GM18909 (cell line): Measurements from ENCODE around the gene SELENOV.

Experiments used
- ATAC-seq: cut with Tn5 transposase; IDR thresholded peaks from one replicate; pipeline ENCODE4 v1.9.1; 2021; ENCODE audit warnings: mild to moderate bottlenecking; ENCODE audit not compliant: unreplicated experiment, poor library complexity

Gene SELENOV

DNA sequence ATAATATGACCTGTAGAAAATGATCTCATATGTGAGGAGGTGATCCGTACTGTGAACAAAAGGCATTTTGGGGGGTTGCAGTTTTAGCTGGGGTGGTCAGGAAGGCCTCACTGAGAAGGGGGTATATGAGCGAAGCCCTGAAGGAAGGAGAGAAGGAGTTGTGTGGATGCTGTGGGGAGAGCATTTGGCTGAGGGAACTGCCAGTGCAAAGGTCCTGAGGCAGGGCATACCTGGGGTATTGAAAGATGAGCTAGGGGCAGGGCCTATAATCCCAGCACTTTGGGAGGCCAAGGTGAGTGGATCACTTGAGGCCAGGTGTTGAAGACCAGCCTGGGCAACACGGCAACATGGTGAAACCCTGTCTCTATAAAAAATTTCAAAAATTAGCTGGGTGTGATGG, 2.5 kb downstream of the SELENOV start:
- no peak for ATAC-seq

DNA sequence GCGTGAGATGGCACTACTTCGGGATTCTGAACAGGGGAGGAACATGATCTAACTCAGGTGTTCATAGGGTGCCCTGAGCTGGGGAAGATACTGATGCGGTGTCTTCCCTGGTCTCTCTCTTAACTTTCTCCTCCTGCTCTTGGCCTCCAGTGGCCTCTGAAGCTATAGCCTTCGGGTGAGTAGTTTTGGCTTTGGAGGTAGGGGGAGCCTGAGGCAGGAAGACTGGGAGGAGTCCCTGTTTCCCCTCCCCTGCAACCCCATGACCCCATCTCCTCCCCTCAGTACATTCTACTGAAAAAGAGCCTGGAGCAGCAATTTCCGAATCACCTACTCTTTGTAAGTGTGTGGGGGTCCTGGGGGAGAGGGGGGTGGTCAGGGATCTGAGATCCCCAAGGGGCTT, 3.5 kb downstream of the SELENOV start:
- no peak for ATAC-seq

DNA sequence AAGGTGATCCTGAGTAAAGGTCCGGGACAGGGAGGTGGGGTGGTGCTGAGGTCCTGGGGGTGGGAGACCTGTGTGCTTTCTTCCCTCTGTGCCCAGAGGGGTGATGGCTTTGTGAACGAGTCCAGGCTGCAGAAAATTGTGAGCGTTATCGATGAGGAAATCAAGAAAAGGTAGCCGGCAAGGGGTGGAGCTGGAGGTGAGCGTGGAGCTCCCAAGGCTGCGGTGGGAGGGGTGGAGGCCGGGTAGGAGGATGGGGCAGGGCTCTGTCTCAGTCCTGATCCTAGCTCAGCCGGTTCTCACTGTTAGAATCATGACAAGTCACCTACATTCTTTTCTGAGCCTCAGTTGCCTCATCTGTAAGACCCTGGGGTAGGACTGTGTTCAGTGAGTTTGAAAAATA, 4.0 kb downstream of the SELENOV start:
- no peak for ATAC-seq

DNA sequence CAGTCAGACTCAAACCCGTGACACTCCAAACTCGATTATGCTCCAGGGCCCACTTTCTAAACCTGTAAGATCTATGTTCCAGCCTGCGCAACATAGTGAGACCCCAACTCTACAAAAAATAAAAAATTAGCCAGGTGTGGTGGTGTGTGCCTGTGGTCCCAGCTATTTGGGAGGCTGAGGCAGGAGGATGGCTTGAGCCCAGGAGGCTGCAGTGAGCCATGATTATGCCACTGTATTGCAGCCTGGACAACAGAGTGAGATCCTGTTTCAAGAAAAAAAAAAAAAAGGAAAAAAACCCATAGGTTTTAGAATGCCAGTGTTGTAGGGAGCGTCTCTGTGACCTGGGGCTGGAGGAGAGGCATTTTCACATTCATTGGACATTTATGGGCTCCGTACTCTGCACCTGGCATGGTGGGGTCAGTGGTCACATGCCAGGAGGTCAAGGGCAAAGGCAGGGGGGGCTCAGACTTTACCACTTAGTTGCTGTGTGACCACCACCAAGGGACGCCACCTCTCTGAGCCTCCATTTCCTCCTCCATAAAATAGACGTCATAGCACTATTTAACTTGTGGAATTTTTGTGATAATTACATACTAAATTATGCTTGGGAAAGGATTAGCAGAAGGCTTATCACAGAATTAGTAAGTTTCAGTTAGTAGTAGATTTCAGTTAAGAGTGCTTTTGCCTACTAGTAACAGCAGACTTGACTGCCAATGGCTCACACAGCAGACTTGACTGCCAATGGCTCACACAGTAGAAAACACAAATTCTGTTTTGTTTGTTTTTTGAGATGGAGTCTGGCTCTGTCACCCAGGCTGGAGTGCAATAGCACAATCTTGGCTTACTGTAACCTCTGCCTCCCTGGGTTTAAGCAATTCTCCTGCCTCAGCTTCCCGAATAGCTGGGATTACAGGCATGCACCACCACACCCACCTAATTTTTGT, 5.9 kb downstream of the SELENOV start:
- no peak for ATAC-seq

DNA sequence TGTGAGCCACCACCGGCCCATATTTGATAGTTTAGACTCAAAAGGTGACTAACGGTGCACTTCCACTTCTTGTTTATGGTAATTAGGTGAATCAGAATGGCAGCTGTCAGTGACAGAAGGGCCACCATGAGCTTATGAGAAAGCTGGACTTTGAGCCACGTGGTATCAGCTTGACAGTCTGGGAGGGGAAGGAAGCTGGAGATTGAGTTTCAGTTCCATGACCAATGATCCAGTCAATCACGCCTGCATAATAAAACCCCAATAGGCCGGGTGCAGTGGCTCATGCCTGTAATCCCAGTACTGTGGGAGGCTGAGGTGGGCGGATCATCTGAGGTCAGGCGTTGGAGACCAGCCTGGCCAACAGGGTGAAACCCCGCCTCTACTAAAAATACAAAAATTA, 9.6 kb downstream of the SELENOV start:
- no peak for ATAC-seq

DNA sequence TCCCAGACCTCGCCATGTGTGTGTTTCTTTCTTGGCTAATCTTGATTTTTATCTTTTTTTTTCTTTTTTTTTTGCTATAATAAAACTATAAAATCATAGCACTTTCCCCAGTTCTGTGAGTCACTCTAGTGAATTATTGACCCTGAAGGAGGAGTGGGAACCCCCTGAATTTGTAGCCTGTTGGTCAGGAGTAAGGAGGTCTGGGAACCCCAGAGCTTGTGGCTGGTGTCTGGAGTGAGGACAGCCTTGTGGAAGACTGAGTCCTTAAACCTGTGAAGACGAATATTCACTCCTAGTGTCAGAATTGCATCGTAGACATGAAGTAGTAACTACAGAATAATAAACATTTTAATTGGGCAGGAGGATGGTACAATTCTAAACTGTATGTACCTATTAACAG, 10.3 kb downstream of the SELENOV start:
- ATAC-seq: no peak

DNA sequence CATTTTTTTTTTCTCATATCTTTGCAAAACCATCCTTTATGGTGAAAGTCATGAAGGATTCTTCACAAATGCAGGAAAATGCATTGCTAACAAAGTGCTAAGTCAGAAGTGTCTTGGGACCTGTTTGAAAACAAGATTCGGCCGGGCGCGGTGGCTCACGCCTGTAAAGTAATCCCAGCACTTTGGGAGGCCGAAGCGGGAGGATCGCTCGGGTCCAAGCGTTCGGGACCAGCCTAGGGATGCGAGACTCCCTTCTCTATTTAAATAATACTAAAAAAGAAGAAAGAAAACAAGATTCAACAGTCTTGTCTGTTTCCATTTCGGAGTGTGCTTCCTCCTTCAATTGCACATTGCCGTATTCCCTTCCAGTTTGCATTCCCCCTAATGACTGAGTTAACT, 16.9 kb downstream of the SELENOV start:
- no peak for ATAC-seq

DNA sequence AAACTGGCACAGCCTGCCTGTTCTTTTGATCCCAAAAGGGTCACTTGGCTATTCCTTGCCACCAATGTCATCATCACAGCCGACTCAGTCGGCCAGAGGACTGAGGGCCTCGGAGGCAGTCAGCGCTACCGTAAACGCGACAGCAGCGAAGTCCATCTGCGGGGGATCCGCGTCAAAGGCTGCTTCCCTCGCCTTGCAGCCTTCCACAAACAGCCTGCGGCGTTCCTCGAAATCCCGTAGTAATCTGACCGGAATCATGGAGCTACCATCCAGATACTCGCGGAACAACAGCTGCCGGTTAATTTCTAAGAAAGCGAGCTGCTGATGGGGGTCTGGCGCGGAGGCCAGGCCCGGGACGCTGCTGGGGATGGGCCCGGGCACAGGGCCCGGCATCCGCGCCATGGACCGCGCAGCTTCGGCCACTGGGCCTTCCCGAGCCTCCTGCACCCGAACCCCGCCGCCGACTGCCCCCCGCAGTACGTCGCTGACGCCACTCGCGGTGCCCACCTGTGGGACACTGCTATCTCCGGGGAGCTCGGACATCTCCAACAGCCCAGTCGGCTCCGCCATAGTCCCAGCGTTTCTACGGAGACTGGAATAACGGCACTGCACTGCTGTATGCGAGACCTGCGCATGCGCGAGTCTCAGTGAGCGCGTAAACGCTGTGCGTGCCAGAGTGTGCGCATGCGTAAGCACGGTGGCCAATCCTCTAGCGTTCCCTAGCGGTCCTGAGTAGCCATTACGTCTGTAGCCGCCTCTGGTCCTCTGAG, 17.5 kb downstream of the SELENOV start, which contains the start of gene EID2B:
Gene EID2B (minus strand): TSS at position 620 of the 770 bp plus-strand sequence. CDS start 50 bp downstream, at position 570.
- ATAC-seq: peak; percentile 82

DNA sequence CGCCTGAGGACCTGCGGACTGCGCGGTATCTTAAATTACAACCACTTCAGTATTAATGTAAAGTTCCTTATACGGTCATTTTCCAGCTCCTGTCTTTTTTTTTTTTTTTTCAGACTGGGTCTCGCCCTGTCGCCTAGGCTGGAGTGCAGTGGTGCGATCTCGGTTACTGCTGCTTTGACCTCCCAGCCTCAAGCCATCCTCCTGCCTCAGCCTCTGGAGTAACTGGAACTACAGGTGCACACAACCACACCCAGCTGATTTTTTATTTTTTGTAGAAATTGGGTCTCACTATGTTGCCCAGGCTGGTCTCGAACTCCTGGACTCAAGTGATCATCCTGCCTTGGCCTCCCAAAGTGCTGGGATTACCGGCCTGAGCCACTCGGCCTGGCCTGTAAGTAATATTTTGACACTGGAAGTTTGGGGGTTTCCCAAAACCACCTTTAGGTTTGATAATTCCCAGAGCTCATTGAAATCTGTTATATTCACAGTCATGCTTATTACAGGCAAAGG, 18.1 kb downstream of the SELENOV start:
- no peak for ATAC-seq

DNA sequence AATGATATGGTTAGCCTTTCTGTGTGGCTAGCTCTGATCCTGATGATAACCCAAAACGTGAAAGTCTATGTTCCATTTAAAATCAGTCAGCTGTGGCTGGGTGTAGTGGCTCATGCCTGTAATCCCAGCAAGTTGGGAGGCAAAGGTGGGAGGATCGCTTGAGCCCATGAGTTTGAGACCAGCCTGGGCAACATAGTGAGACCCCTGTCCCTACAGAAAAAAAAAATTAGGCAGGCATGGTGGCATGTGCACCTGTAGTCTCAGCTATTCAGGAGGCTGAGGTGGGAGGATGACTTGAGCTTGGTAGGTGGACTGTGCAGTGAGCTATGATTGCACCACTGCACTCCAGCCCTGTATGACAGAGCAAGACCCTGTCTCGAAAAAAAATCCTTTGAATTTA, 18.9 kb downstream of the SELENOV start:
- no peak for ATAC-seq

DNA sequence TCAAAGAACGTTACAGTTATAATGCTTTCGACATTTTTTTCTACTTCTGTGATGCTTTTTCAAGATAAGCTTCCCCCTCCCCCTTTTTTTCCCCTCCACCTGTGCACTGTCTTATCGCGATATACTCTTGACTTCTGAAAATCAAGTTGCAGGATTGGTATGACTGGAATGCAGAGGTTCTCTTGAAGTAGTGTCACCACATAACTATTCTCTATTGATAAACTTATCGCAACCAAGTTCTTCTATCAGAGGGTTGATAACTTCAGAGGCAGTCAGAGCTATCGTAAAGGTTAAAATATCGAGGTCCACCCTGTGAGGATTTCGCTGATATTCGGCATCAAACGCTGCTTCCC, 24.2 kb downstream of the SELENOV start:
- ATAC-seq: no peak

DNA sequence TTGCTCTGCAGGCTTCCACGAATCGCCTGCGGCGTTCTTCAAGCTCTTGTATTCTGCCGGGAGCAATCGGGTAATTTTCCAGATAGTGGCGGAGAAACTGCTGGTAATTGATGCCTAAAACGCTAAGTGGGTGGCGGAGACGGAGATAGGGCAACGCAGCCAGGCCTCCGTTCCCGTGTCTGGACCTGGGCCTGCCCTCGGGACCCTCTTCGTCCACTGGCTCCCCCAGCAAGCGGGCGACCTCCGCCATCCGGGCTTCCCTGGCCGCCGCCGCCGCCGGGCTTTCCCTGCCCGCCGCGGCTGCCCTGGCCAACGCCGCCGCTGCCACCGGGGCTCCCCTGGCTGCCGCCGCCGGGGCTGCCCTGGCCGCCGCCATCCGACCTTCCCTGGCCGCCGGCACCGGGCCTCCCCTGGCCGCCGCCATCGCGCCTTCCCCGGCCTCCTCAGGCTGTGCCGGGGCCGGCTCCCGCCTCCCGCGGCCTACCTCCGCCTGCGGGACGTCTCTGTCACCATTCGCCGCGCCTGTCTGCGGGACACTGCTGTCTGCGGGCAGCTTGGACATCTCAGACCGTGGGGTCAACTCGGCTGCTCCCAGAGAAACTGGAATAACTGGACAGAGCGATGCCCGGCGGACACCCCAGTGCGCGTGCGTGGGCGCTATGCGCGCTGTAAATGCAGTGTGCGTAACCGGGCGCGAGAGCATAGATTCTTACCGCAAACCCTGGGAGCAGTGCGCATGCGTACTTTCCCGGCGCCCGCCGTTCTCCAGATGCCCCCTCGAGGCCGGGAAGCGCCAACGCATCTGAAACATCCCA, 24.8 kb downstream of the SELENOV start, which contains the start of gene EID2:
Gene EID2 (minus strand): TSS at position 644 of the 815 bp plus-strand sequence. CDS start 82 bp downstream, at position 562.
- peak; percentile 91 for ATAC-seq

DNA sequence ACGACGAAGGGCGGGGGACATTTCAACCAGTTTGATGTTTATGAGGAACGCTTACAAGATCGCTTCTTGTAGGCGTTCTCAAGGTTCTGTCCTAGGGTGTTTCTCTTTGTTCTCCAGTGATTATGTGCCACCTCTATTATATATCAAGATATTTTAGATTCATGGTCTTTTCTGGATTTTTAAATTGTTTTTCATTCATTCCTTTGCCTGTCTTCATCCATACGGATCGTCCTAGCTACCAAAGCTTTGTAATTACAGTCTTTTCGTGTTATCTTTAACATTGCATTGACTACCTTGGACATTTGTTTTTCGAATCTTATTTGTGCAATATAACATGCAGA, 25.4 kb downstream of the SELENOV start:
- ATAC-seq: no peak

DNA sequence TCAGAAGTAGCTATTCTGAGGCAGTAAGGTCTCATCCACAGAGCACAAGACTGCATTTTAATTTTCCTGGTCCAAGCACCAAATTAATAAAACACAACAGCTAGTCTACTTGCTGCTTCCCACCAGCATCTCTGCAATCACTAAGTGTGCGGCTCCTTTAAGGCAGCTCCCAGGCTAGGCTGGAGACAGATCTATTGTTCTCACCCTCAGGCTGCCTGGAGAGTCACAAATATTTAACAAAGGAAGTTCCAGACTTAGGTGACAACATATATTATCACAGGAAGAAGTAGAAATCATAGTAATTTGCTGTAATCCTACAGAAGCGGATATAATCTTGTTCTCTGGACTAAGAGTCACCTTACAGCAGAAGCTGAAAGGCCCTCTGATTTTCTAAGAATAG, 27.3 kb downstream of the SELENOV start:
- ATAC-seq: no peak

DNA sequence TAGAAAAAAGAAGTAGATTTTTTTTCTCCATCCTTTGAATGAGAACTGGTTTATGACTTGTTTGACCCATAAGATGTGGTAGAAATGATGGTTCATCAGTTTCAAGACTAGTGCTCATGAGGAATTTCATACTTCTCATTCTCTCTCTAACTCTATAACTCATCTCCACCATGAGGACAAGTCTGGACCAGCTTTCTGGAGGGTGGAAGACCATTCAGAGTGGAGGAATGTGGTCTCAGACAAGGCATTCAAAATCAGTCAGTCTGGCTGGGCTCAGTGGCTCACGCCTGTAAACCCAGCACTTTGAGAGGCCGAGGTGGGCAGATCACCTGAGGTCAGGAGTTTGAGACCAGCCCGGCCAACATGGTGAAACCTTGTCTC, 28.5 kb downstream of the SELENOV start:
- no peak for ATAC-seq

DNA sequence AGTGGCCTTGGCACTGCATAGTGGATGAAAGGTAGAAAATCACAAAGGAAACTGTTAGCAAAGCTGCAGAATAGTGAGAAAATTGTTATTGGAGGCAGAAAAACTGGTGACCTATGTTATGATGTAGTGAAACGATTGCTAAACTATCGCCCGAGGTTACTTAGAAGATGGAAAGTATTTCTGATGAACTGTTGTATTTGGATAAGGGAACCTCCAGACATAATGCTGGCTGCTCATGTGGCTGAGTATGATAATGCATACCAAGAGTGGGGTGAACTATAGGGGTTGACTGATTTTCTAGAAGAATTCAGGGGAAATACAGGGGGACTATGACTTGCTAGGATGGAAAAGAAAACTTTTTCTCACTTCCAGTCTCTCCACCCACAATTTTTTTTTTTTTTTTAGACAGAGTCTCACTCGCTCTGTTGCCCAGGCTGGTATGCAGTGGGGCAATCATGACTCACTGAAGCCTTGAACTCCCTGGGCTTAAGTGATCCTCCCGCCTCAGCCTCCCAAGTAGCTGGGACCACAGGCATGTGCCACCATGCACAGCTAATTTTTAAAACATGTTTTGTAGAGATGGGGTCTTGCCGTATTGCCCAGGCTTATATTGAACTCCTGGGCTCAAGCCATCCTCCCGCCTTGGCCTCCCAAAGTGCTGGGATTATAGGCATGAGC, 29.4 kb downstream of the SELENOV start:
- ATAC-seq: no peak

DNA sequence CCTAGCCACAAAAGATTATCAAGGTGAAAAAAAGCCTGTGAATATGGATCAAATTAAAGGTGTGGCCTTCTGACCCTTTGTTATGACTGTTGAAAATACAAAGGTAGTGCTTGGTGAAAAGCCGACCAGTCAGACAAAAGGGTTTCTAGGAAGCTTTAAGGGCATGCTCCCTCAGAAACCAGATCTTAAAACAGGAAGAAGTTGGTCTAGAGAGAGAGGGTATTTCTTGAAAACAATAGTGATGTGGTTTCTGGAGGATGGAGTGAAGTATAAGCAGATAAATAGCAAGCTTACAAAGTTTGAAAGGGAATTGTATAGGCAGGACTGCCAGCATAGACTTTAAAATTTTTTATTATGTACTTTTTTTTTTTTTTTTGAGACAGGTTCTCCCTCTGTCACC, 30.0 kb downstream of the SELENOV start:
- no peak for ATAC-seq

DNA sequence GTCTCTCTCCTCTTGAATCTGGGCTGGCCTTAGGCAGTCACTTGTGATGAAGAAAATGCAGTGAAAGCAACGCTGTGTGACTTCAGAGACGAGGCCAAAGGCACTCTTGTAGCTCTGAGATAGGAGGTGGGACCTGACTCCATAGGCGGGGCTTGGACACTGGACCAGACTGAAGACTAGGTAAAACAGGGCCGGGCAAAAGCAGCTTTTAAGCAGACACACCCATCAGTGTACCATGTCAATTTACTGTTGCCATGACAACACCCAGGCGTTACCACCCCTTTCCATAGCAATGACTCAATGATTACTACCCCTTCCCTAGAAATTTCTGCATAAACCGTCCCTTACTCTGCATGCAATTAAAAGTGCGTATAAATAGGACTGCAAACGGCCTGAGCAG, 31.7 kb downstream of the SELENOV start:
- no peak for ATAC-seq

DNA sequence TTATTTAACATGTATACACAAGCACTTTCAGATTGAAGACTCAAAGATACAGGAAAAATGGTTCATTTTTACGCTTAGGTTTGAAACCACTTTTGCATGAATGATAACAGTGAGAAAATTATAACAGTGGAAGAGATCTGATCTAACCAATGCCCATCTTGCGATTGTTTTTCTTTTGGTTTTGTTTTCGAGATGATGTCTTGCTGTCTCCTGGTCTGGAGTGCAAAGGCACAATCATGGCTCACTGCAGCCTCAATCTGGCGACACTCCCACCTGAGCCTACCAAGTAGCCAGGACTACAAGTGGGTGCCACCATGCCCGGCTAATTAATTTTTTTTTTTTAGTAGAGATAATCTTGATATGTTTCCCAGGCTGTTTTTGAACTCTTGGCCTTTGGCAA, 35.3 kb downstream of the SELENOV start:
- no peak for ATAC-seq

DNA sequence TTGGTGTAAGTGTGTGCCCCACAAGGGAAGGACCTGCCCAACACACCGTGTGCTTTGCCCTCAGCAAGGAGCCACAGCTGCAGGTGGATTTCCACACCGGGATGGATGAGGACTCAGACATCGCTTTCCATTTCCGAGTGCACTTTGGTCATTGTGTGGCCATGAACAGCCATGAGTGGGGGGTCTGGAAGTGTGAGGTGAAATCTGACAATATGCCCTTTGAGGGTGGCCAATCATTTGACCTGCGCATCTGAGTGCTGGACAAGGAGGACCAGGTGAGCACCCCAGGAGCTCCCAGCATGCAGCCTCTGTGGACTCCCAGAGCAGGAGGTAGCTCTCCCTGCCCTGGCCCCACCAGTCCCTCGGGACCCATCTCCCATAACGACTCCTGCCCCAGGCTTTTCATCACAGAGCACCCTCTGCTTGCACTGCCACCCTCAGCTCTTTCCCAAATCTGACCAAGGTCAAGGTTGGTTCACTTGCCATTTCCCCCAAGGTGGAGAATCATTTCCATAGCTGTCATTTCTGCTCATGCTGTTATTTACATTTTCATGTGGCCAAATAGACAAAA, 38.2 kb downstream of the SELENOV start:
- no peak for ATAC-seq
